ENCODE data around the gene SRP72. TPM values are rescaled to one million over a fixed set of nuclear protein-coding genes. Genes with fewer than 3 reads are reported as not detected.

Gene SRP72
- total RNA-seq, 1 experiment from 2014 or later, result 92.4 TPM

DNA sequence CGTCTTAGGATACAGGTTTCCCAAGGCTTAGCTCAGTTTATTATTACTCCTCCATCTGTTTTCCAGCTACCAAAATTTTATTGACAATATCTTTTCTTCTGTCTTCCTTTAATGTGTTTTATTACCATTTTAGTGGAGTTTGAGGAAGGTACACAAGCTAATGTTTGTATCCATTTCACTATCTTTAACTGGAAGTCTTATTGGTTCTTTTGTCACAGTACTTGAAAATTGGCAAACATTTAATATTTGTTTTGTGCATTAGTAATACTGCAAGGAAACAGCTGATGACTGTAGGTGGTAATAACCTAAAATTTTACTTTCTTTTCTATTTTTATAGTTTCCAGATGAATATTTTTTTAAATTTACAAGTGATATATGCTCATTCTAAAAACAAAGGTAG is 28.8 kb downstream of the SRP72 start:
- Histone ChIP-seq H3K9me3 (ENCODE audit: insufficient read depth, low read depth) (no peaks in the 10 kb centered on the region), H3F3A (ENCODE audit: insufficient read depth, low read depth) (no peaks in the 10 kb centered on the region), H3K27me3 (ENCODE audit: insufficient read depth, low read depth) (no peaks in the 10 kb centered on the region), H3K36me3 (ENCODE audit: low read depth) (no peaks in the 10 kb centered on the region), H3K27ac (no peak overlapping the region), H3K79me2 (ENCODE audit: low read depth) (no peaks in the 10 kb centered on the region), H3K4me3 (no peak overlapping the region), H4K20me1 (ENCODE audit: insufficient read depth) (no peaks in the 10 kb centered on the region), H3K9me2 (ENCODE audit: insufficient read depth) (no peaks in the 10 kb centered on the region), H2AFZ (no peak overlapping the region), H3K4me1 (replicated peaks; ENCODE audit: insufficient read depth) (no peaks in the 10 kb centered on the region), H3K4me2 (no peak overlapping the region)
- POLR2A ChIA-PET (ENCODE audit: unreplicated experiment), result no interaction called here
- no peak for DNase-seq
- CTCF ChIA-PET, result no interaction called here
- intact Hi-C loops (cut with micrococcal nuclease; ENCODE audit: unreplicated experiment), result no loop called here
- TF ChIP-seq, protein P1, sequence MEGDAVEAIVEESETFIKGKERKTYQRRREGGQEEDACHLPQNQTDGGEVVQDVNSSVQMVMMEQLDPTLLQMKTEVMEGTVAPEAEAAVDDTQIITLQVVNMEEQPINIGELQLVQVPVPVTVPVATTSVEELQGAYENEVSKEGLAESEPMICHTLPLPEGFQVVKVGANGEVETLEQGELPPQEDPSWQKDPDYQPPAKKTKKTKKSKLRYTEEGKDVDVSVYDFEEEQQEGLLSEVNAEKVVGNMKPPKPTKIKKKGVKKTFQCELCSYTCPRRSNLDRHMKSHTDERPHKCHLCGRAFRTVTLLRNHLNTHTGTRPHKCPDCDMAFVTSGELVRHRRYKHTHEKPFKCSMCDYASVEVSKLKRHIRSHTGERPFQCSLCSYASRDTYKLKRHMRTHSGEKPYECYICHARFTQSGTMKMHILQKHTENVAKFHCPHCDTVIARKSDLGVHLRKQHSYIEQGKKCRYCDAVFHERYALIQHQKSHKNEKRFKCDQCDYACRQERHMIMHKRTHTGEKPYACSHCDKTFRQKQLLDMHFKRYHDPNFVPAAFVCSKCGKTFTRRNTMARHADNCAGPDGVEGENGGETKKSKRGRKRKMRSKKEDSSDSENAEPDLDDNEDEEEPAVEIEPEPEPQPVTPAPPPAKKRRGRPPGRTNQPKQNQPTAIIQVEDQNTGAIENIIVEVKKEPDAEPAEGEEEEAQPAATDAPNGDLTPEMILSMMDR (conservative IDR thresholded peaks at IDR 0.05), result no peak
- TF ChIP-seq EZH2 (IDR thresholded peaks at IDR 0.05; ENCODE audit: low read depth), result no peak
- no TSS peak for BruUV-seq (replicated peaks)

DNA sequence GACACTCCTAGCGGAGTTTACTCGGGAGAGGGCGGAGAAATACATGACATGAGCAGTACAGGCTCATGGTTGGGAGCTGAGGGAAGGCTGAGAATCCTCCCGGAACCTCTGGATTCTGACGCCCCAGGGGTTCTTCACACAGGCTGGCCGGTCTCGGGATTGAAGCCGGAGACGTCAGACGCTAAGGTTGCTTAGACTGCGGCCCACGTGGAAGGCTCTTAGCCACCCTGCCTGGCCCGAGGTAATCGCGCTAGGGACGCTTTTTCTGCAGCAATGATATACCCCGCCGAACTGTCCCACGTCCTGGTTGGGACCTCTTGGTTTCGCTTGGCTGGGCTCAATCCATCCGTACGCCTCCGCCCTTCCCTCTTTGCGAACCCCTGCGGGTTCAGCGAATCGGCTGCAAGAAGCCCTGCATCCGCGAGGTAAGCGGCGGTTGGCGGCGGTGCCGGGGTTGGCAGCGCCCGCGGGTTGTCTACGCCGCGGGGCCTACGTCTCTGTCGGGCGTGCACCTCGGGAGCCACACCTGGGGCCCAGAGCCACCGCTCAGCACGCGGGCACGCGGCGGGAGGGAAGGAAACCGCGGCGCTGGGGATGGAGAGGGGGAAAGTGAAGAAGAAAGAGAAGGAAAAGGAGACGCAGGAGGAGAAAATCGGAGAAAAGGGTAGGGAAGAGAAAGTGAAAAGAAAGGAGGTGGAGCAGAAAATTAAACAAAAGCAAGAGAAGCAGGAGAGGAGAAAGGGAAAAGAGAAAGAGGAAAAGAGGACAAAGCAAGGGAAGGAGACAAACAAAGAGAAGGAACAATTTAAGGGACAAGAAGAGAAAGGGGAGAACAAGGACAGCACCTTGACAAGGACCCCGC is 38.1 kb downstream of the SRP72 start, which contains the start of gene ARL9:
Gene ARL9 (plus strand): TSS at position 523 of the 862 bp plus-strand sequence. CDS start 72 bp downstream, at position 595.
- intact Hi-C loops (cut with micrococcal nuclease; ENCODE audit: unreplicated experiment), result no loop called here
- Histone ChIP-seq H3K9me2 (ENCODE audit: insufficient read depth) (no peaks in the 10 kb centered on the region), H3F3A (ENCODE audit: insufficient read depth, low read depth) (no peaks in the 10 kb centered on the region), H3K79me2 (ENCODE audit: low read depth) (no peaks in the 10 kb centered on the region), H3K9me3 (ENCODE audit: insufficient read depth, low read depth) (no peaks in the 10 kb centered on the region), H3K4me3 (no peak within 1 kb of the TSS), H3K4me1 (replicated peaks; ENCODE audit: insufficient read depth) (no peaks in the 10 kb centered on the region), H3K4me2 (no peak within 1 kb of the TSS), H2AFZ (no peak within 1 kb of the TSS), H3K27ac (no peak within 1 kb of the TSS), H4K20me1 (ENCODE audit: insufficient read depth) (no peaks in the 10 kb centered on the region), H3K36me3 (ENCODE audit: low read depth) (no peaks in the 10 kb centered on the region), H3K27me3 (ENCODE audit: insufficient read depth, low read depth) (no peaks in the 10 kb centered on the region)
- CTCF ChIA-PET, result no interaction called here
- no TSS peak for BruUV-seq (replicated peaks)
- POLR2A ChIA-PET (ENCODE audit: unreplicated experiment), result no interaction called here
- no peak for DNase-seq
- TF ChIP-seq EZH2 (IDR thresholded peaks at IDR 0.05; ENCODE audit: low read depth), result no peak
- TF ChIP-seq, protein P1 (conservative IDR thresholded peaks at IDR 0.05), result no peak

DNA sequence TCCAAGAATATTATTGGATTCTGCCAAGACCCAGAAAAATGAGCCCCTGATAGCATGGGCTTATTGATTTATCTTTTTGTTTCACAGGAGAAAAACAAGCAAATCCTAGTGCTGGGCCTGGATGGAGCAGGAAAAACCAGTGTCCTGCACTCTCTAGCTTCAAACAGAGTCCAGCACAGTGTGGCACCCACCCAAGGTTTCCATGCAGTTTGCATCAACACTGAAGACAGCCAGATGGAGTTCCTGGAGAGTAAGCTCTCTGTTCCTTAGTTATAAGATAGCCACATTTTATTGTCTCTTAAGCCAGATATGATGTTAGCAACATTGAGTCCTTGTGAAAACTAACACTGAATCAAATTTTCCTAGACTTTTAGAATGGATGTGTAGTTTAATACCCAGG is 43.7 kb downstream of the SRP72 start:
- CTCF ChIA-PET, result no interaction called here
- intact Hi-C loops (cut with micrococcal nuclease; ENCODE audit: unreplicated experiment), result no loop called here

More for the DNA sequence above, 43.7 kb downstream of the SRP72 start:
- POLR2A ChIA-PET (ENCODE audit: unreplicated experiment), result interaction anchor here (0.7 kb wide), 1 partner anchor 21 kb away, joined by 12 read pairs; no protein-coding TSS in a partner anchor
- H3K9me2 ChIP-seq (ENCODE audit: insufficient read depth), result no peaks in the 10 kb centered on the region
- no TSS peak for BruUV-seq (replicated peaks)
- no peak for DNase-seq
- no peaks in the 10 kb centered on the region for H3K9me3 ChIP-seq (ENCODE audit: insufficient read depth, low read depth)
- H3K27ac ChIP-seq, result no peak overlapping the region
- no peaks in the 10 kb centered on the region for H4K20me1 ChIP-seq (ENCODE audit: insufficient read depth)
- no peaks in the 10 kb centered on the region for H3K4me1 ChIP-seq (replicated peaks; ENCODE audit: insufficient read depth)
- no peak overlapping the region for H3K4me3 ChIP-seq
- no peaks in the 10 kb centered on the region for H3K27me3 ChIP-seq (ENCODE audit: insufficient read depth, low read depth)
- no peaks in the 10 kb centered on the region for H3K79me2 ChIP-seq (ENCODE audit: low read depth)
- no peak overlapping the region for H2AFZ ChIP-seq
- H3F3A ChIP-seq (ENCODE audit: insufficient read depth, low read depth), result no peaks in the 10 kb centered on the region
- no peak overlapping the region for H3K4me2 ChIP-seq
- TF ChIP-seq EZH2 (IDR thresholded peaks at IDR 0.05; ENCODE audit: low read depth), result no peak
- TF ChIP-seq, protein P1 (conservative IDR thresholded peaks at IDR 0.05), result no peak
- no peaks in the 10 kb centered on the region for H3K36me3 ChIP-seq (ENCODE audit: low read depth)

All from PC-9 (cell line).